ENCODE data around the gene AMMECR1.
A peak's percentile ranks its signal among the peaks of the same experiment; 100 is the strongest.

Gene AMMECR1

DNA sequence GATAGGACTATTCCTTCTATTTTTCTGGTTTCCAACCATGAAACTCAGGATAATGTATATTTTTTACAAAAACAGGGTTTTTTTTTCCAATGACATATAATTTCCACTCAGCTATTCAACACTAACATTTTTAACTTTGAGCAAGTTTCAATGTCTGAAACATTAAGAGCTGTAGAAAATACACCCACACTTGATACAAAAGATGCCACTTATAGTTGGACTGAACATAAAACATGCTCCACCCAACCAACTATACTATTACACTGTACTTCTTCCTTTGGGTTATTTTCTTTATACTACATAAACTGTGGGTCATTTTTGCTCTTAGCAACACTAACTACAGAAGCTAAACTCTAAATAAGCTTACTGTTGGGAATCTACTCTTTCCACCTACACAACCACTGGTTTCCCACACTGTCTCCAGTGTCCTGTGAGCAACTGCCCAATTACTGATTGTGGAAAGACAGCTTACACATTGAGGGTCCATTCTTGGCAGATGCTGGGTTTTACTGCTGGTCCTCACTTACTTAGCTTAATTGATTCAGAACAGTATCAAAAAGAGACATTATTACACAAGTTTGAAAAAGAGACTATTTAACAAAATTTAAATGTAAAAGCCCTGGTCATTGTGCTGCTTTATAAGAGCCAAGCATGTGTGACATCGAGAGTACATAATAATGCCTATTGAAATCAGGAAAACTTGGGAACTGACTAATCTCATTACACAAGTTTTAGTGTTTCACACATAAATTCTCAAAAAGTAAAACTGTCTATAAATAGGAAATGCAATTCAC, 6.3 kb downstream of the AMMECR1 start:
- no peak for DNase-seq (ENCODE audit: low spot score)

DNA sequence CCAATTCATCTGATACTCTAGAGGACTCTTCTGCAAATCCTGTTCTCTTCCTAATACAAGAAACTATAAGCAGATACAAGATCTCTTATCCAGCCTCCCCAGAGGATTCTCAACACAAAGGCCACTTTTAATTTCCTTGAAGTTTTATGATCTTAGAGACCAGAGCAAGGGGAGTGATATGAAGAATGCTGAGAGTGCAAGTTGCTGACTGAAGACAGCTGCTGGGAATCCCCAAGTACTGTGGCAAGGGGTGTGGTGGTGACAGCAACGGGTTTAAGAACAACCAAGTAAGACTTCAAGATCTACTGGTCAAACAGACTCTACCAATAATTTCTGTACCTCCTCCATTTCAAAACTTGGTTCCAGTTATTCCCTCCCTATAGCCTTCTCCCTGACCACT, 7.0 kb downstream of the AMMECR1 start:
- DNase-seq (ENCODE audit: low spot score): no peak

DNA sequence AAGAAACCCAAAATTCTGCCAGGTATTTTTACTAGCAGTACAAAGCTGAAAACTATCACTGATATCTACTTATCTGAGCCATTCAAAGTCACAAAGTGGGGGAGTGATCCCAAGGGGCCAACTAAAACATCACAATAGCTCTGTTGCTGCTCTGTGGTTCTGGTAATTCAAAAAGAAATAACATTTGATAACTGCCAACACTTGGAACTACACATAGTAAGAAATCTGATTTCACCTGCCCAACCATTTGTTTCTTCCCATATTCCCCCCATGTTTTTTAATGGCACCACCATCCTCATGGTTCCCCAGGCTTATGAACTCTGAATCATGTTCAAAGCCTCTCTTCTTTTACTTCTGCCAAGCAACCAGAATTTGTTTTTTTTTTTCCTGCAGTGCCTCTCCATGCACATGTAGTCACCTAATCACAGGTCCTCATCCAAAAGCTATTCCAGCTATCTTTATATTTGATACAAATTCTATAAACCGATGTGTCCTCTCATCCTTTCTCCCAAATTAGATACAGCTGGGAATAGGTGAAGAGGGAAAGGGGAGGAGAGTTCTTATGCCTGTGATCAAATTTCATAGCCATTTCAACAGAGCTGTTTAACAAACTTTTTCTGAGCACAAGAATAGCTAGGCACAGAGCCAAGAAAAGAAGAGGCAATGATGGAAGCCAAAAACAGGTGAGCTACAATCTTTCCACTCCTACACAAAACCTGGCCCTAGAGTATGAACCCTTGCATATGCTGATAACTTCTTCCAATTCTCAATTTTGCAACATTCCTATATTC, 7.7 kb downstream of the AMMECR1 start:
- DNase-seq (ENCODE audit: low spot score): no peak

DNA sequence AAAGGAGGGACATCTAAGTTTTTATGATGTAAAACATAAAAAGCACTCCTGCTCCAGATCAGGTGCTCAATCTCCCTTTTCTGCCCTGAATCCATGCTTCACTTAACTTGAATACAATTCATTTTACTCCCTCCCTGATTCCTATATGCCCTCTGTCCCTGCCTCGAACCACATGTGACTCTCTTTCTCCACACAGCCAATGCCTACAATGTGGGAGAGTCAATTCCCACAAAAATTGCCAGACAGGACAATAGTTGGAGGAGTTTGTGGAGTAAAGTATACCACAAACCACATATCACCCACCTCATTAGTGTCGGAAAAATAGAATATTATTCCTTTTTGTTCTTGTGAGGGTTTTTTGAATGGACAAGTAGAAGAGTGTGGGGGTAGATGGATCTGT, 9.7 kb downstream of the AMMECR1 start:
- DNase-seq (ENCODE audit: low spot score): no peak

DNA sequence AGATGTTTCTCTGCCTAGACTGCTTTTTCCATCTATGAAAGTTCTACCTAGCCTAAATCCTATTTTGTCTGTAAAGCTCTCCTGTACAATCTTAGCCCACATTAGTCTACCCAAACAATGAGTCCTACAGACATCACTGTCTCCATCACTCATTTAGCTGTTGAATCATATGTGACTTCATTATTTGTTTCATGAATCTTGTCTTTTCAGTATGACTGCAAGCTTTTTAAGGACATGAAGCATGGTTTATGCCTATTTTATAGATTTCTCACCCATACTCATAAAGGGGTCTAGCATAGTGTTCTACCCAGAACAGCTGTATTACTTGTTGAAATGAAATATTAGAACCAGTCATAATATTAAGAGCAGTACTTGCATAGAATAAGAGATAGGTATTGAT, 13.0 kb downstream of the AMMECR1 start:
- DNase-seq (ENCODE audit: low spot score): no peak

DNA sequence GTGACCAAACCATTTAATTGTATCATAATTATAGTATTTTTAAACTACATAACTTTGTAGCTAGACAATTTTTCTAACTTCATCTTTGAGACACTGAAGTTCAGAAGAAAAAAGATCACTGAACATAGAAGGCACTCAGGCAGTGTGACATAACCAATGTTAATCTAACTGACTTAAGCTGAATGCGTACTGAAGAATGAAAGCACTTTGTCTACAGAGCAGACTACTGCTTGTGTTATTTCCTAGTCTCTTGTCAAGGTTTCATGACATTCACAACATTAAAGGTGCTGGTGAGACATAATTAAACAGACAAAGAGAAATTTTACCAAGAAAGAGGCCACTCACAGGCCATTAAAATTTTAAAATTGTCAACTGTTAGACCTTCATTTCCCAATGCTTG, 13.5 kb downstream of the AMMECR1 start:
- DNase-seq (ENCODE audit: low spot score): no peak

DNA sequence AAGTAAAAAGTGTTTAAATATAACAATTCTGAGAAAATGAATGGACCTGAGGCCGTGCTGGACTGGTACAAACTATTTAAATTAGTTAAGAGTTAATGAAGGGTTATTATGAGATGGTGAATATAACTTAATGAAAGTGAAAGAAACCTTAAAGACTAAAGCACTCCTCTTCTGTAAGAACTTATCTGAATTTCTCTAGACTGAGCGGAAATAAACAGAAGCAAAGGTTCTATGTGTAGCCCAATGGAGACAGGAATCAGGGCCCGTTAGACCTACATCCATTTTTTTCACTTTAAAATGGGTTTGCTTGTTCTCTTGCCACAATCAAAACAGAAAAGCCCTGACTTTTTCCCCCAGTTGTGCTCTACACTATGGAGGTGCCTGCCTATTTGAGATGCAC, 14.9 kb downstream of the AMMECR1 start:
- no peak for DNase-seq (ENCODE audit: low spot score)

DNA sequence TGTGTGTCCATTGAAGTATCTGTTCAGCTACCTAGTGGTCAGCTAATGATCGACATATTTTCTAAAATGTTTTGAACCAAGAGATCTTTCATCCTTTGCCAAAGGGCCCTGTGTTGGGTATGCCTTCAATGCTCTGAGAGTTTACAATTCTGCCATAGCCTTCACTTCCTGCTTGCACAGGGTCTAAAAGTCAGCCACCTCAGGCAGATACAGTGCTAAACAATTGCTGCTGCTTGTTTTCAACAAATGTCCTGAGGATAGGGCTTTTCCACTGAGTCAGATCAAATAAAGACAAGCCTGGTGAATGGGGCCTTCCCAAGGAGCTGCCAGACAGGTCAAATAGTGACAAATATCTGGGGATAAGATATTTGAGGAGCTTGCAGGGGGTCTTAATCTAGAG, 16.7 kb downstream of the AMMECR1 start:
- no peak for DNase-seq (ENCODE audit: low spot score)

DNA sequence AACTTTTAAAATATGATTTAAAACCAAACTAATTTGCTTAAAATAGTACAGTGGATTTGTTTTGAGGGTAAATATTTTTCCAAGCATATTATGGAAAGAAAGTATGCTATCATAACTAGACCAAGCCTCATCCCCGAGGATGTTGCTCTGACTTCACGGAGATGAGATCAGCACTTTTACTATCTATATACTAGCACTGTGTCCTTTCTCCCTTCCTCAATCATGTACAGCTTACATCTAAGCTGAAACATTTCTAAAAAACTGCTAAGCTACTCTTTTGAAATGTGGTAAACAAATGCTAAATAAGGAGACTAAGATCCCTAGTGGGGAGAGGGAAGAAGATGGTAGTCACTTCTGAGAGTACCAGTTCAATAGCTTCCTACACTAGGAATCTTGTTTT, 23.8 kb downstream of the AMMECR1 start:
- no peak for DNase-seq (ENCODE audit: low spot score)

DNA sequence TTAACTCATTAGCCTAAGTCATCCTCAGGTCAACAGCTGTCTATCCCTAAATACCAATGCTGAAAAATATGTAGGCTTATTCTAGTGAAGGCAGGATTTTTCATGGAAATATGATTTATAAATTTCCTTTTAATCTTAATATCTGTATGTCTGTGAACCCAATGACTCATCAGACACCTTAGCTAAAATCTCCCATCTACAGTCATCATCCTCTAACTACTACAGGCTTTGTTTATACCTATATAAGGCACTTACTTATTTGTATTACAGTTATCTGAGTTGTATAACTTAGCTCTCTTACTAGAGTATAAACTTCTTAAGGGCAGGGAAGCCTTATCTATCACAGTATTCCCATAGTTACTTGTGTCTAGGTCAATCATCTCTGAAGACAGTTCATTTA, 24.2 kb downstream of the AMMECR1 start:
- DNase-seq (ENCODE audit: low spot score): no peak

DNA sequence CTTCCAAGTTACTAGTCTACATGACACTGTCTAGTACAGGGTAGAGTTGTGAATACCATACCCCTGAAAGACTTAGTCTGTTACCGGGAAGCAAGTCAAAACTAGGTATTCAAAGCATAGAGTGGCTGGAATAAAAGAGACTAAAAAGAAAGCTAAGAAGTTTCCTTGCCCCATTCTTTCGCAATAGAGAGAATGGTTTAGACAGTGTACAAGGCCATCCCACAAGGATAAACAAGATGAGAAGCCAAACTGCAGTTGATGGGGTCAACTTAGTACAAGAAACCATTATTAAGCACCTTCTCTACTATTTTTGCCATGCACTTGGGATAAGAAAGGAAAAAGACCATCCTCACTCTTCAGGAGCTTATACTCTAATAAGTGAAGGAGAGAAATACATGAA, 30.3 kb downstream of the AMMECR1 start:
- no peak for DNase-seq (ENCODE audit: low spot score)

DNA sequence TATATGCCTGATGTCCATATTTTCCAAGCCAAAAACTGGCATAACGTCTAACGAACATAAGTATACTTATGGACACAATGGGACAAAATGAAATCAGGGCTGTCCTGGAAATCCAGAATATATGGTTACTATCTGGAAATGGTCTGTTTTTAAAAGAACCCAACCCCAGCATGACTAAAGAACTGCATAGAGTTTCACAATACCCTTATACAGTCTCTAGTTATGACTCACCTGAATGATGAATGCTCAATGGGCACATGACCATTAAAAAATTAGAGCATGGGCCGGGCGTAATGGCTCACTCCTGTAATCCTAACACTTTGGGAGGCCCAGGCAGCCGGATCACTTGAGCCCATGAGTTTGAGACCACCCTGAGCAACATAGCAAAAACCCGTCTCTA, 31.8 kb downstream of the AMMECR1 start:
- DNase-seq (ENCODE audit: low spot score): peak; percentile 66

DNA sequence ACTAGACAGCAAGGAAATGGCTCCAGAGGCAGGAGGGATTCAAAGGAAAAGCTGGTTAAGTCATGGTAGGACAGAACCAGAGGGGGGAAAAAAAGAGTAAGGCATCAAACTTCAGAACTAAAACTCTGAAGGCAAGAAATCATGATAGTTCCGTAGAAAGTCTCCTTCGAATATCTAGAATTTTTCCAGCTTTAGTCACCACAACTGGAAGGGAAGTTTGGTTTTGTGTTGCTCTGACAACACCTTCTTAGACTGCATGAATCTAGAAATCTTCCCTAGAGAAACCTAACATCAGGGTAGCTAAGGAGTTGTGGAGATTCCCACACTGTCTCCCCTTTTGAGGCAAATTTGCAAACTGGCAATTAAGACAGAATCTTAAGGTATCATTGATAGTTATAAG, 33.7 kb downstream of the AMMECR1 start:
- peak; percentile 67 for DNase-seq (ENCODE audit: low spot score)

DNA sequence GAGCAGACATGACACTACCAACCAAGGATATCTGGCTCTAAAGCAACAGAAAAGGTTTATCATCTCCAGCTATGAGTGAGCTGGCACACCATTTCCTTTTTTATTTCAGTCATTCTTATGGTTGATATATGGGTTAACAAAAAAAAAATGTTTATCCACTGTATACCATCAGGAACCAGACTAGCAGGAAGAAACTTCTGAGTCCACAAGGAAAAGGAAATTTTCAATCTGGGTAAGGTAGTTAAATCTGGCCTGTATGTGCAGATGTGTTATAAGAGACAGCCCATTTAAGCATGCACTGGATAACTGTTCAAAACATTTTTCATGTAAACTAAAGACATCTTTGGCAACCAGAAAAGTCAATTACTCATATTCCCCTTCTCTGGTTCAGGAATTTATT, 35.0 kb downstream of the AMMECR1 start:
- no peak for DNase-seq (ENCODE audit: low spot score)

DNA sequence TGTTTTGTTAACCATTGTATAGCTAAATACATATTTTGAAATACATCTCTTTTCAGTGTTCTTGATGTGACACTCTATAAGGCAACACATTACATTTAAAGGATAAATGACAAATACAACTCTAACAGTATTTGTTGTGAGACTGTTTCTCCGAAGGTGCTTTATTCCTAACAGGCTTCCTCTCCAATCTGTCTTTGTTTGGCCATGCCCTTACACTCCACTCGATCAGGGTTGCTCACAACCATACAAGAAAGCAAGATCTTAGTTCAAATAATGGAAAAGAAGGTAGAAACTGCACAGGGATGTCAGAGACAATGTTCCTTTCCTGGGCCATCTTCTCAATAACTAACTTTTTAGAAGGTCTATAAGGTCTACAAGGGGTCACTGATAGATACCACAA, 36.5 kb downstream of the AMMECR1 start:
- no peak for DNase-seq (ENCODE audit: low spot score)

DNA sequence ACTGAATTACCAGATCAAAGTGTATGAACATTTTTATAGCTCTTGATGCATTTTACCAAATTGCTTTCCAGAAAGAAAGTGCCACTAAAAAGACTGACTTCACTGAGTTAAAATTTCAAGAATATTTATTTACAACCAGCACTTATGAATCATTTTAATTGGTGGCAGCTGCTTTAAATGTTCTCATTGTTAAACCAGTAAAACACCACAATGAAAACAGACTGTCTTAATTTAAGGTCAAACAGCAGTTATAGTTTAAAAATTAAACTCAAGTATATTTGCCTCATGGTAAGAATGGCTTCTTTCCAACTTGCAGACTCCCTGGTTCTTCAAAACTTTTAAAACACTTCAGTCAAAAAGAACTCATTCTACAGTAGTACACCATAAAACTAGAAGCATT, 36.9 kb downstream of the AMMECR1 start:
- DNase-seq (ENCODE audit: low spot score): peak; percentile 13

DNA sequence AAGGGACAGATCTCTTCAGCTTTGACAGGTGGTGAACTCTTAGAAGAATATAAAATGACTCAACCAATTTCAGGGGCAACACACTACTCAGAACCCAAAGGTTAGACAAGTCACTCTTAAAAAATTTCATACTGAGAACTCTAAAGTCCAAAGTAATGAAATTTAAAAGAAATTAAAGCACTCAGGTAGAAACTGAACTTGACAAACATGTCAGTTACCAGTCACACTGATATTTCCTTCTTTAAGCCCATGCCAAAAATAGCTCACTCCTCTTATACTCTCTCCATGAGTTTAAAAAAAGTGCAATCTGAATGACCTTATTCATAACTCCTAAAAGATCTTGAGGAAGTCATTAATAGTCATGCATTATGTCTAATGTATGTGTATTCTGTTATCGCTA, 40.3 kb downstream of the AMMECR1 start:
- DNase-seq (ENCODE audit: low spot score): no peak

DNA sequence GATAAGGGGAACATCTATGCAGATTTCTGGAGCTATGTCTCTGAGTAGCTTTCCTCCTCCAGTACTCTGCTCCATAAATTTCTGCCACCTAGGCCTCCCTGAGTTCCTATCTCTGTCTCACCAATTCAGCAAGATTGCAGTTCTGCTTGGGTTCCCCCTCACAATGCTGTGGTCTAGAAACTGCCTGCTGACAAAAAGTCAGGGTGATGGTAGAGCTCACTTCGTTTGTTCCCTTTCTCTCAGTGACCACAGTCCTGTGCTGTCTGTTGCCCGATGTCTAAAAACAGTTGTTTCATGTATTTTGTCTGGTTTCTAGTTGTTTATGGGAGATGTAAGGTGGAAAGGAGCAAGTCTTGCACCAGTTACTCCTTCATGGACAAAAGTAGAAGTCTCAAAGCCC, 41.1 kb downstream of the AMMECR1 start:
- DNase-seq (ENCODE audit: low spot score): no peak

DNA sequence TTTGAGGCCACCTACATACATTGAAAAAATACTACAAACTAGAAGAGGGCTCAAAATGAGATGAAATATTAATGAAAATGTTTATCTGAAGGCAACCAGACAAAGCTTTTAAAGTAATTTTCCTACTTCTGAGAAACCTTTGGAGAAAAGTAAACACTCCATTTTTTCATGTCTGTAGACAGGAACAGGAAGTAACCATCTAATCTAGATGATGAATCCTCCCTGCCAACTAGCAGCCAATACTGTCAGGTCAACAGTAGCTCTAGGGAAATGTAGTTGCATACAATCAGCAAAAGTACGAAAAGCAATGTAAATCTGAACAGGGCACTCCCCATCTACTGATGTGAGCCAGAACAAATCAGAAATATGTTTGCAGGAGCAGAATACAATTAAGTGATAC, 49.0 kb downstream of the AMMECR1 start:
- DNase-seq (ENCODE audit: low spot score): no peak

DNA sequence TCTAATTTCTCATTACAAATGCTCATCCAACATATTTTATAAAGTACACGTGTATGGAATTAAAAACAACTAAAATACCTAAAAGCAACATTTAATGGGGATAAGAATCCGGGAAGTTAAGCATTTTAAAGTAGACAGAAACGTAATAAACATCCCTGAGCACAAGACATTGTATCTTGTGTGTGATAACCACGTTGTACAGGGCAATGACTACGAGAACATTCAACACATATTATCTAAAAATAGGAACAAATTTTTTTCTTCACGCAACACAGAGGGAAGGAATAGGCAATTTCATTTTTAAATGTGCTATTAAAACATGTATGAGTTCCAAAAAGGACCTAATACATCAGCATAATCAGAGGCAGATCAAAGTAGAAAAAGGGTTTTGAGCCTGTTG, 49.5 kb downstream of the AMMECR1 start:
- no peak for DNase-seq (ENCODE audit: low spot score)

DNA sequence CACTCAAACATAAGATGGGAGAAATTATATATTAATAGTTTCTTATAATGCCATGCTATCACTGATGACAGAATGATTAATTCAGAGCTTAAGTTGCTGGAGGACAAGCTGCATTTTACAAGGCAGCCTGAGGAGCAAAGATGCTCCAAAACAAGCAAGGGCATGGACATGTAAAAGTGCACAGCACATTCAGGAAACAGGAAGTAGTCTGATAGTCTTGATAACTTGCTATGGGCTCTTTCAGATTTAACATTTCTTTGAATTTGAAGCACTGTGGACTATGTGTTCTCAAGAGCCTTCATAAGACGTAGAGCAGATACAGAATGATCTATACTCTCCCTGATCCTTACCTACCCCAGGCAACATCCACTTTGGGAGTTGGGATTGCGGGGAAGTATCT, 50.0 kb downstream of the AMMECR1 start:
- DNase-seq (ENCODE audit: low spot score): no peak

DNA sequence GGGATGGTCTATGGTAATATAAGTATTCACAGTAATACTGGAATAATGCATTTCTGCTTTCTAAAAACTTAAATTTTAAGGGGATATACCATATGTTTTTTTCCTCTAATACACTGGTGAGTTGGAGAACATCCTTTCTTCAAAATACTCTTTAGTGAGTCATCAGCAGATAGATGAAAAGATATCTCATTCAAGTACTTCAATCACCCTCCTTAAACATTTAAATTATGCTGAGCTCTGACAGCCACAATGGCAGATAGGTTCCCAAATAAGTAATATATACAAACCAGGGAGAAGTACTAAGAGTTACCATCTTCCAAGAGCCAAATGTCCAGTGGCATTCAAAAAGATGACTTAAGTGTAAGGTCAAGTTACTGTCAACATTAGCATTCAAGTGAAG, 52.2 kb downstream of the AMMECR1 start:
- DNase-seq (ENCODE audit: low spot score): no peak

DNA sequence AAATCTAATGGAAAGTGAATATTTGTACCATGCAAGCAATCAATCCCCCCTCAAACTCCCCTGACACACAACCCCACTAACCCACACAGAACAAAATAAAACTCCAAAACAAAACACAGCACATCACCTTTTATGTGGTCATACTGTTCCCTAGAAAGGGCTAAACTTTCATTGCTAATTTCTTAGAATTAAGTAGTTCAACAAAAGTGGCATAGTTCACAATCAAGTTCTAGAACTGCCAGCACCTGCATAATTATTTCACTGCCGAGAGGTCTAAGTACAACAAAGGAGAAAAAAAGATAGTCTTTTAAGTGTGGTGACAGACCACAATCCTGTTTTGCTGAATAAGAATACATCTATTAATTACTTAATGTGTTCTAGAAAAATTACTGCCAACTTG, 58.8 kb downstream of the AMMECR1 start:
- DNase-seq (ENCODE audit: low spot score): no peak

DNA sequence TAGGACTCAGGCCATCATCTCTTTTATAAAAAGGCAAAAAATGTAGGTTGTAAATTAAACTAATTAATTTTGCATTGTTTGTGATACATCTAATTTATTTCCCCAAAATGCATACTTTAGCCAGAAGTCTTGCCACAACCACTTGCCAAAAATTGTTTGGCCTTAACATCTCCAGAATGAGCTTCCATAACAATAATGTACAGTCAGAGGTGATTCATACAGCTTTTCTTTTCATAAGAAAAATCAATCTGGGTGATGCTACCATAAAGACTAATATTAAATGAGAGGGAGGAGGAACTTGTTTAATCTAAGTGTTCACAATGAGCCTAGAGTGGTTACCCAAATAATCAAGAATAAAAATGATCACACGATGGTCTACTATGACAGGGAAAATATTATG, 59.3 kb downstream of the AMMECR1 start:
- peak; percentile 4 for DNase-seq (ENCODE audit: low spot score)

Data from AG08395 (cell line).